DMS79 treated with DMSO at 0.1 percent for 48 hours (cell line): ENCODE results near the gene GRPEL2.

Experiments used
- DNase-seq: peaks from one replicate; lab custom pipeline; 2025; lab: John Stamatoyannopoulos, UW

The GRPEL2 gene

GRCh38 chr5:149319174-149319573 lies 26.1 kb upstream of the GRPEL2 start:
- no peak for DNase-seq

GRCh38 chr5:149320791-149321330 lies 24.4 kb upstream of the GRPEL2 start:
- peak; percentile 61 for DNase-seq

GRCh38 chr5:149322518-149322917 lies 22.8 kb upstream of the GRPEL2 start:
- DNase-seq = no peak

GRCh38 chr5:149323210-149323609 lies 22.1 kb upstream of the GRPEL2 start:
- no peak for DNase-seq

GRCh38 chr5:149323621-149324205 lies 21.6 kb upstream of the GRPEL2 start:
- DNase-seq = no peak

- DNase-seq = no peak
These were observed 20.7 kb upstream of the GRPEL2 start for GRCh38 chr5:149324641-149325040.

GRCh38 chr5:149325166-149325735 lies 20.0 kb upstream of the GRPEL2 start:
- peak; percentile 45 for DNase-seq

- no peak for DNase-seq
These were observed 19.4 kb upstream of the GRPEL2 start for GRCh38 chr5:149325894-149326293.

- no peak for DNase-seq
These were observed 18.7 kb upstream of the GRPEL2 start for GRCh38 chr5:149326611-149327010.

GRCh38 chr5:149328177-149328576 lies 17.1 kb upstream of the GRPEL2 start:
- no peak for DNase-seq

GRCh38 chr5:149333711-149334443 lies 11.4 kb upstream of the GRPEL2 start:
- no peak for DNase-seq

GRCh38 chr5:149337736-149338135 lies 7.6 kb upstream of the GRPEL2 start:
- DNase-seq = peak; percentile 45

GRCh38 chr5:149338364-149338763 lies 6.9 kb upstream of the GRPEL2 start:
- no peak for DNase-seq

- peak; percentile 6 for DNase-seq
These were observed 4.4 kb upstream of the GRPEL2 start for GRCh38 chr5:149340920-149341319.

- no peak for DNase-seq
These were observed 3.4 kb upstream of the GRPEL2 start for GRCh38 chr5:149341876-149342275.

GRCh38 chr5:149344151-149344550 lies 1.1 kb upstream of the GRPEL2 start:
- DNase-seq = no peak

GRCh38 chr5:149345892-149346222 lies 558 bp downstream of the GRPEL2 start:
- no peak for DNase-seq

GRCh38 chr5:149348518-149348917 lies 3.2 kb downstream of the GRPEL2 start:
- DNase-seq = no peak

GRCh38 chr5:149349382-149349781 lies 4.1 kb downstream of the GRPEL2 start:
- DNase-seq = no peak

GRCh38 chr5:149352169-149352568 lies 6.9 kb downstream of the GRPEL2 start:
- DNase-seq = no peak

- no peak for DNase-seq
These were observed 8.6 kb downstream of the GRPEL2 start for GRCh38 chr5:149353911-149354310.

- no peak for DNase-seq
These were observed 10.4 kb downstream of the GRPEL2 start for GRCh38 chr5:149355688-149356087.

- no peak for DNase-seq
These were observed 11.1 kb downstream of the GRPEL2 start for GRCh38 chr5:149356391-149356790.
